HepG2 (cell line): ENCODE results near the gene TADA3. TPM values are rescaled to one million over a fixed set of nuclear protein-coding genes. Genes with fewer than 3 reads are reported as not detected.

Experiments
- ATAC-seq: fragments of 200-7000 bp; cut with Tn5 transposase; 3 replicates; pipeline ENCODE4 v1.9.1; 2020; ENCODE audit warnings: mild to moderate bottlenecking, moderate library complexity
- BruUV-seq: library from RNA; stranded (reverse); fragments of 400-500 nt; replicated peaks from 2 replicates; lab custom pipeline; 2021; lab: Mats Ljungman, UMichigan
- CTCF ChIA-PET: fragments of 300-600 bp; formaldehyde crosslinking; extraction: SDS; loops from one replicate; lab custom pipeline; 2021; ENCODE audit warnings: low total read pairs, inconsistent platforms, low intra/inter-chr PET ratio; lab: Yijun Ruan, JAX
- POLR2A ChIA-PET: fragments of 350-600 bp; sonication (Branson Sonifier 250); formaldehyde crosslinking; loops from one replicate; lab custom pipeline; 2020; ENCODE audit warnings: antibody characterized with exemption, inconsistent platforms; lab: Yijun Ruan, JAX
- DNase-seq: peaks from one replicate; pipeline ENCODE4 v3.0.0-alpha.2; 2015; ENCODE audit warnings: low spot score
- FAIRE-seq: peaks from 3 replicates; lab custom pipeline; 2011; peaks lifted over from hg19 to GRCh38; lab: Jason Lieb, UNC
- H2AFZ ChIP-seq: one replicate; pipeline ENCODE4 v1.6.1; 2011; ENCODE audit warnings: low read length, inconsistent platforms
- H3K27ac ChIP-seq: fragments of 300-600 bp; 3 replicates; pipeline ENCODE4 v1.8.0; 2011; ENCODE audit warnings: mixed run types, mild to moderate bottlenecking, mixed read lengths, low read length, inconsistent platforms; ENCODE audit not compliant: insufficient read depth; ENCODE audit errors: extremely low read length
- H3K27me3 ChIP-seq, 2 experiments: fragments of 200-600 bp in 1 of 2; 2 replicates in 1 of 2; 3 replicates in 1 of 2; pipeline versions ENCODE4 v1.6.0 to v1.8.0; 2011; ENCODE audit warnings: low read length in 2 of 2, mild to moderate bottlenecking in 2 of 2, moderate library complexity in 2 of 2, inconsistent platforms in 1 of 2; ENCODE audit not compliant: insufficient read depth in 2 of 2, control insufficient read depth in 1 of 2
- H3K36me3 ChIP-seq, 2 experiments: fragments of 200-600 bp in 1 of 2; replicated peaks in 1 of 2; 2 replicates in 1 of 2; 3 replicates in 1 of 2; pipeline versions ENCODE4 v1.5.1 to v1.8.0; 2011; ENCODE audit warnings: low read length in 2 of 2, inconsistent platforms in 1 of 2; ENCODE audit not compliant: insufficient read depth in 2 of 2, control insufficient read depth in 1 of 2
- H3K4me1 ChIP-seq: 2 replicates; pipeline ENCODE4 v1.5.1; 2012; ENCODE audit warnings: low read length, inconsistent platforms; ENCODE audit not compliant: insufficient read depth
- H3K4me2 ChIP-seq: 2 replicates; pipeline ENCODE4 v1.6.0; 2011; ENCODE audit warnings: low read depth, low read length, inconsistent platforms
- H3K4me3 ChIP-seq, 3 experiments: fragments of 200-600 bp in 1 of 3; sonication (generic), shearing (Covaris generic) in 1 of 3; replicated peaks in 1 of 3; 2 replicates each; pipeline ENCODE4 v1.5.1; 2011 to 2016; ENCODE audit warnings: low read length in 3 of 3, inconsistent platforms in 2 of 3, low read depth in 2 of 3, mild to moderate bottlenecking in 2 of 3, control low read depth in 1 of 3, mixed read lengths in 1 of 3; ENCODE audit not compliant: insufficient read depth in 1 of 3
- H3K79me2 ChIP-seq: one replicate; pipeline ENCODE4 v1.6.1; 2011; ENCODE audit warnings: low read length, inconsistent platforms; ENCODE audit not compliant: insufficient read depth
- H3K9ac ChIP-seq: 2 replicates; pipeline ENCODE4 v1.6.0; 2011; ENCODE audit warnings: mild to moderate bottlenecking, low read depth, low read length, inconsistent platforms; ENCODE audit not compliant: insufficient read depth
- H3K9me3 ChIP-seq: 2 replicates; pipeline ENCODE4 v1.5.1; 2012; ENCODE audit warnings: mild to moderate bottlenecking, low read length
- H4K20me1 ChIP-seq: 2 replicates; pipeline ENCODE4 v1.6.0; 2011; ENCODE audit warnings: inconsistent platforms, mild to moderate bottlenecking, low read length, moderate library complexity; ENCODE audit not compliant: insufficient read depth
- BRCA1 ChIP-seq: sonication (generic); formaldehyde crosslinking; IDR thresholded peaks from 2 replicates; pipeline ENCODE4 v1.4.0; 2020; ENCODE audit warnings: missing genetic modification reagents
- E2F1 ChIP-seq: sonication (generic); formaldehyde crosslinking; IDR thresholded peaks from 2 replicates; pipeline ENCODE4 v1.5.0; 2020; ENCODE audit warnings: missing genetic modification reagents
- FOXM1 ChIP-seq: sonication (generic); formaldehyde crosslinking; IDR thresholded peaks from 2 replicates; pipeline ENCODE4 v1.5.0; 2020; ENCODE audit warnings: missing genetic modification reagents
- KLF11 ChIP-seq: IDR thresholded peaks from 2 replicates; pipeline ENCODE4 v1.6.1; 2016; ENCODE audit warnings: missing compliant biosample characterization
- MAZ ChIP-seq, 2 experiments: sonication (generic) in 1 of 2; formaldehyde crosslinking in 1 of 2; IDR thresholded peaks; 2 replicates each; pipeline versions ENCODE4 v1.5.0 to v1.6.1; 2012 to 2020; ENCODE audit warnings: low read depth in 2 of 2, mild to moderate bottlenecking in 2 of 2, borderline replicate concordance in 1 of 2, improper control_type of control experiment in 1 of 2, low read length in 1 of 2, missing genetic modification reagents in 1 of 2, moderate library complexity in 1 of 2
- RERE ChIP-seq: IDR thresholded peaks from 2 replicates; pipeline ENCODE4 v1.6.1; 2016; ENCODE audit warnings: low read depth, missing genetic modification reagents, missing compliant biosample characterization
- SYNCRIP ChIP-seq: fragments of 200-400 bp; formaldehyde crosslinking; IDR thresholded peaks from 2 replicates; pipeline ENCODE4 v1.6.1; 2018; ENCODE audit warnings: mild to moderate bottlenecking, low read depth, low read length; ENCODE audit not compliant: insufficient read depth
- ZNF333 ChIP-seq: sonication (generic); formaldehyde crosslinking; IDR thresholded peaks from 2 replicates; pipeline ENCODE4 v1.4.0; 2020; ENCODE audit warnings: mild to moderate bottlenecking, missing genetic modification reagents, borderline replicate concordance
- ZNF432 ChIP-seq: sonication (generic); formaldehyde crosslinking; IDR thresholded peaks from 2 replicates; pipeline ENCODE4 v1.5.0; 2020; ENCODE audit warnings: missing genetic modification reagents, mild to moderate bottlenecking, borderline replicate concordance
- ZNF512B ChIP-seq: sonication (generic); formaldehyde crosslinking; IDR thresholded peaks from 2 replicates; pipeline ENCODE4 v1.5.1; 2020; ENCODE audit warnings: missing genetic modification reagents, mild to moderate bottlenecking, borderline replicate concordance
- ZNF724P ChIP-seq: sonication (generic); formaldehyde crosslinking; IDR thresholded peaks from 2 replicates; pipeline ENCODE4 v1.8.0; 2022; ENCODE audit warnings: missing genetic modification reagents, borderline replicate concordance
- WGBS: methylation state at CpG from one replicate; pipeline ENCODE4 v1.1.6; 2017; ENCODE audit warnings: low lambda C conversion rate; 5-methylcytosine and 5-hydroxymethylcytosine counted together
- in situ Hi-C: cut with HindIII; loops from 2 replicates; pipeline ENCODE4 v1.10.0; 2017; ENCODE audit warnings: low pct_unique_long_range_greater_than_20kb; ENCODE audit not compliant: extremely low pct_ligation_motif_present
- intact Hi-C: fragments of 100-400 bp; cut with micrococcal nuclease; formaldehyde crosslinking; loops from one replicate; pipeline ENCODE4 v1.10.0; 2022; ENCODE audit not compliant: unreplicated experiment
- polyA plus RNA-seq, 8 experiments: library from polyadenylated mRNA; depleted of rRNA in 3 of 8; stranded (reverse) in 7 of 8; unstranded in 1 of 8; fragments of >200 nt; fragmentation: Illumina TruSeq in 4 of 8; extraction: Trizol in 4 of 8; gene quantifications; 2 replicates each; pipeline versions ENCODE4 v1.2.1 to v1.2.3, GENCODE V29; 2011 to 2016; ENCODE audit warnings: low read depth in 4 of 8, missing spikeins in 1 of 8, mixed read lengths in 1 of 8; ENCODE audit not compliant: insufficient read depth in 1 of 8
- total RNA-seq, 5 experiments: library from RNA; depleted of rRNA; stranded (reverse); fragments of >200 nt; fragmentation: Illumina TruSeq; extraction: Trizol; gene quantifications; 2 replicates each; pipeline ENCODE4 v1.2.3, GENCODE V29; 2016; ENCODE audit warnings: low read depth in 1 of 5
- TF ChIP-seq, protein P1 (sequence below): sonication (generic); formaldehyde crosslinking; IDR thresholded peaks from 2 replicates; pipeline ENCODE4 v1.8.1; 2023; ENCODE audit warnings: mild to moderate bottlenecking, missing genetic modification reagents, borderline replicate concordance

TADA3 gene
- total and polyA plus RNA-seq, 2 of the 13 experiments (the other 11 are each of a cell fraction or from before 2014, with no cell fraction given) = 32.1 to 37.1 TPM

GRCh38 chr3:9833078-9833477 lies 40.8 kb upstream of the TADA3 start:
- FAIRE-seq (no peak), DNase-seq (no peak), ATAC-seq (no peak)
- H4K20me1 ChIP-seq = no peaks in the 10 kb centered on the region
- no TSS peak for BruUV-seq
- intact Hi-C loops (no loop called here), in situ Hi-C loops (no loop called here)
- H2AFZ ChIP-seq = no peak overlapping the region
- H3K9me3 ChIP-seq = no peaks in the 10 kb centered on the region
- TF ChIP-seq ZNF432 (no peak), ZNF333 (no peak), BRCA1 (CRISPR knock-in tag) (no peak), ZNF724P (CRISPR knock-in tag) (no peak), SYNCRIP (no peak), E2F1 (CRISPR knock-in tag) (no peak), RERE (CRISPR knock-in tag) (no peak), KLF11 (CRISPR knock-in tag) (no peak), ZNF512B (CRISPR knock-in tag) (no peak), FOXM1 (CRISPR knock-in tag) (no peak), MAZ (IDR thresholded peaks at IDR 0.05; ENCODE audit: borderline replicate concordance, low read depth, low read length) (no peak), MAZ (CRISPR knock-in tag; IDR thresholded peaks at IDR 0.05; ENCODE audit: low read depth) (no peak)
- TF ChIP-seq, protein P1, sequence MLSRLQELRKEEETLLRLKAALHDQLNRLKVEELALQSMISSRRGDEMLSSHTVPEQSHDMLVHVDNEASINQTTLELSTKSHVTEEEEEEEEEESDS (CRISPR knock-in tag) = no peak
- no peak overlapping the region for H3K4me2 ChIP-seq
- no peak overlapping the region for H3K9ac ChIP-seq
- H3K79me2 ChIP-seq = no peaks in the 10 kb centered on the region
- no peaks in the 10 kb centered on the region for H3K27me3 ChIP-seq
- CTCF ChIA-PET = no interaction called here
- H3K4me1 ChIP-seq = peaks cover 17% of the 10 kb centered on the region
- H3K27ac ChIP-seq = no peak overlapping the region
- no peak overlapping the region for H3K4me3 ChIP-seq
- POLR2A ChIA-PET = interaction anchor here (1.1 kb wide), 1 partner anchor 100 kb away, joined by 3 read pairs; no protein-coding TSS in a partner anchor
- H3K36me3 ChIP-seq = peaks cover 13 to 16% of the 10 kb centered on the region in 2 experiments; a peak in 4 of 5 replicates
- 100% methylated on average over 2 of the region's 9 CpGs for WGBS
